Stimulated activated CD8-positive, alpha-beta memory T cell treated with anti-CD3 and anti-CD28 coated beads, Interleukin-7, amount 100 ng/mL, for 4 hours (primary cell): Measurements from ENCODE around the gene REG1B.
"Not testable (repeated sequence)": the region's sequence is repeated elsewhere in the genome, so short reads cannot be mapped to it uniquely, and the experiment has no call there.

Experiments
- DNase-seq, 2 donors: peaks; one replicate each; pipeline ENCODE4 v3.0.0-alpha.2; 2020; ENCODE audit warnings: low read depth in 2 of 2

Gene REG1B

GRCh38 chr2:79084495-79085135, 3.2 kb downstream of the REG1B start:
- no peak for DNase-seq

DNA sequence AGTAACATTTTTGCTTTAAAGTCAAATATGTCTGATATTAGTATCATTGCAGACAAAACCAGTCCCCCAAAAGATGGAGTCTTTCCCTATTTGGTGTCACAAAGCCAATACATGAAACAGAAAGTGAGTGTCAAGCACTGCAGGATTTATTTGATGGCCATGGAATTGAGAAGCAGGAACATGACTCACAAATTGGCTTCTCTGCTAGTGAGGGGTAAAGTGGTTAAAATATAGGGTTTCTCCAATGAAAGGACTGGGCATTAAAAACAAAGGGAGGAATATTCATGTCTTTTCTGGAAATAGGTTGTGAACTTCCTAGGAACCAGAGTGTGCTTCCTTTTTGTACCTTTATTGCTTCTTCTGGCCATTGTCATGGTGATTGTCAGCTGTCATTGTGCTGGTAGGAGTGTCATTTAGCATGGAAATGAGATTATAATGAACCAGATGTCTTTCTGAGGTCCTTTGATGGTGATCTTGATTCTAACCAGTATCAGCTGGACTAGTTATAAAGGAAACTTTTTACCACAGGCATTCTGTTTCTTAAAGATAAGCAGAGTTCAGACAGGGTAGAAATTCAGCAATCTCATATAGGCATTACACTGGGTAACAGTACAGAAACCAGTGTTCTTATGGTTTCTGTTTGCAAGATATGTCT, 4.1 kb downstream of the REG1B start:
- DNase-seq, result no peak

DNA sequence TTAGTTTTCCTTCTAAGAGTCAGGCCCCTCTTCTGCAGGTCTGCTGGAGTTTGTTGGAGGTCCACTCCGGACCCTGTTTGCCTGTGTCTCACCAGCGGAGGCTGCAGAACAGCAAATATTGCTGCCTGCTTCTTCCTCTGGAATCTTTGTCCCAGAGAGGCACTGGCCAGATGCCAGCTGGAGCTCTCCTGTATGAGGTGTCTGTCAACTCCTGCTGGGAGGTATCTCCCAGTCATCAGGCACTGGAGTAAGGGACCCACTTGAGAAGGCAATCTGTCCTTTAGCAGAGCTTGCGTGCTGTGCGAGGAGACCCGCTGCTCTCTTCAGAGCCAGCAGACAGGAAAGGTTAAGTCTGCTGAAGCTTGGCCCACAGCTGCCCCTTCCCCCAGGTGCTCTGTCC, 4.8 kb downstream of the REG1B start:
- DNase-seq, result no peak

DNA sequence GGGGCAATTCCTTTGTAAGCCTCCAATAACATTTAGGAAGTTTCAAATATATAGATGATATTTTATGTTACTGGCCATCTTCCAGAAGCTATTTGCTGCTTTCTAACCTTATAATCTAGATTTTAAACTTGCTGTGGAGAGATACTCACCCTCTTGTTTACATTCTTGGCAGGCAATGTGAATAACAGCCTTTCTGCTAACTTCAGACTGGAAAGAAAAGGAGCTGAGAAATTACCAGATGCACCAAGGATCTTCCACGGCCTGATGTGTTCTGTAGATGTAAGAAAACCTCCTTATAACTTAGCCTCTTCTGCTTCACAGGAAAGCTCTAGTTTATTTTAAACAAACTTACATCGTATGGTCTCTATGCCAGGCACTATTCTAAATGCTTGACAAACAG, 16.7 kb downstream of the REG1B start:
- DNase-seq, result no peak

GRCh38 chr2:79065201-79065600, 22.6 kb downstream of the REG1B start:
- no peak for DNase-seq

- not testable (repeated sequence) for DNase-seq
Measured at GRCh38 chr2:79054769-79055168, 33.0 kb downstream of the REG1B start.

GRCh38 chr2:79053486-79053885, 34.3 kb downstream of the REG1B start:
- DNase-seq, result not testable (repeated sequence)

DNA sequence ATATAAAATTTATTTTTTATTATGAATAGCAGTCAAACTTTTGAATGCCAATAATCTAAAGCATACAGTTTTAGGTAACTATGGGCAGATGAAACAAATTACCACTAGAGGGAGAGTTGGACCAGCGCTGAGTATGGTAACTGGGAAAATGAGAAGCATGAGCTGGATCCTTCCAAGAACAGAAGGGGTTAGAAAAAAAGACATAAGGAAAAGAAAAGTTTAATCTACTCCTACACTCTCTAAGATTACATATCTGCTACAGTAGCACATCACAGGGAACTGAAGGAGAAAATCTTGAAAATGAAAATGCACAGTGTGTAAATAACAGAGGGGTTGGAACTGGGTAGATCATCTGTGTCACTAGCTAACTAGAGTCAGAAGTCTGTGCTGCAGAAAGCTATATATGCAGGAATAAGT, 46.8 kb downstream of the REG1B start:
- no peak for DNase-seq

DNA sequence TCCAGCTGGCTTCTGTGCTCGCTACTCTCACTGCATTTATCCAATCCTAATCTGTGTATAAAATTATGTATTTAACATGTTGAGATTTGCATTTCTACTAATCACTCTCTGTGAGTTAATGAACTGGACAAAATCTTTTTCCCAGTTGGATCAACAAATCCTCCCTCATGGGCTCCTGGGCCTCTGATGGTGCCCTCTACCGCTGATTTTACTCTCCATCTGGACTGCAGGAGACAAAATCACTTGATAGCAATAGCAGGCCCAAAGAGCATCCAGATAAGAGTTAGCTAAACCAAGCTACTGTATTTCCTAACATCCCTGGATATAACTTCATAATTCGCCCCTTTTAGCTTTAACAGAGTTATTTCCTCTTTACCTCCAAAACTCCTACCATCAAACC, 47.8 kb downstream of the REG1B start:
- no peak for DNase-seq
